Ureter (tissue), 1 donor: ENCODE measurements around the gene SLC12A1. TPM values are rescaled to one million over a fixed set of nuclear protein-coding genes. Genes with fewer than 3 reads are reported as not detected.

ENCODE experiments used
- DNase-seq: peaks from one replicate; pipeline ENCODE4 v3.0.0-alpha.2; 2020; ENCODE audit warnings: low spot score
- total RNA-seq: library from RNA; stranded (reverse); gene quantifications from one replicate; pipeline ENCODE4 v1.2.4, GENCODE V29; 2023
- donor health status: DM: yes; HTN: yes; CAD: no.

The SLC12A1 gene
- total RNA-seq, 1 donor from 2014 or later, result not detected

DNA sequence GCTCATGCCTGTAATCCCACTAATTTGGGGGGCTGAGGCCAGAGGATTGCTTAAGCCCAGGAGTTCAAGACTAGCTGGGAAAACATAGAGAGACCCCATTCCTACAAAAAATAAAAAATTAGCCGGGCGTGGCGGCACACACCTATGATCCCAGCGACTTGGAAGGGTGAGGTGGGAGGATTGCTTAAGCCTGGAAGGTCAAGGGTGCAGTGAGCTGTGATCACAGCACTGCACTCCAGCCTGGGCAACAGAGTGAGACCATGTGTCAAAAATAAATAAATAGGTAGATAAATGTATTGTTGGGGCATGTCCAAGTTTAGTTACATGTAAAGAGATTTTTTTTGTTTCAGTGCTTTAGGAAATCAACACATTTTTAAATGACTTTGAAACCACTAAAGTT, 36.4 kb downstream of the SLC12A1 start:
- no peak for DNase-seq

GRCh38 chr15:48244921-48245320, 38.8 kb downstream of the SLC12A1 start:
- DNase-seq, result no peak

GRCh38 chr15:48248414-48248813, 42.3 kb downstream of the SLC12A1 start:
- no peak for DNase-seq

GRCh38 chr15:48250640-48251076, 44.6 kb downstream of the SLC12A1 start:
- DNase-seq, result no peak

GRCh38 chr15:48253172-48253571, 47.1 kb downstream of the SLC12A1 start:
- DNase-seq, result no peak

GRCh38 chr15:48265135-48265534, 59.0 kb downstream of the SLC12A1 start:
- no peak for DNase-seq

- no peak for DNase-seq
Observed at GRCh38 chr15:48266024-48266689, 60.1 kb downstream of the SLC12A1 start.

GRCh38 chr15:48267766-48268165, 61.7 kb downstream of the SLC12A1 start:
- no peak for DNase-seq

DNA sequence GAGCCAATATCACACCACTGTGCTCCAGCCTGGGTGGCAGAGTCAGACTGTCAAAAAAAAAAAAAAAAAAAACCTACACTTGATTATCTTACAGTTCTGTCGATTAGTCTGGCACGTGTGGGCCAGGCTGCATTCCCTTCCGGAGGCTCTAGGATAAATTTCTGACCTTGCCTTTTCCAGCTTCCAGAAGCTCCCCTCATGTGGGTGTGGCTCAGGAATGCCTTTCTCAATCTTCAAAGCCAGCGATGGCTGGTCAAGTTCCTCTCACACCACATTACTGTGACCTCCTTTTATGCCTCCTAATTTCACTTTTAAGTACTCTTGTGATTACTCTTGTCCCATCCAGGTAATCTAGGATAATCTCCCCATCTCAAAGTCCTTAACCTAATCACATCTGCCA, 66.9 kb downstream of the SLC12A1 start:
- DNase-seq, result no peak

- DNase-seq, result no peak
Observed at GRCh38 chr15:48278666-48279065, 72.6 kb downstream of the SLC12A1 start.

DNA sequence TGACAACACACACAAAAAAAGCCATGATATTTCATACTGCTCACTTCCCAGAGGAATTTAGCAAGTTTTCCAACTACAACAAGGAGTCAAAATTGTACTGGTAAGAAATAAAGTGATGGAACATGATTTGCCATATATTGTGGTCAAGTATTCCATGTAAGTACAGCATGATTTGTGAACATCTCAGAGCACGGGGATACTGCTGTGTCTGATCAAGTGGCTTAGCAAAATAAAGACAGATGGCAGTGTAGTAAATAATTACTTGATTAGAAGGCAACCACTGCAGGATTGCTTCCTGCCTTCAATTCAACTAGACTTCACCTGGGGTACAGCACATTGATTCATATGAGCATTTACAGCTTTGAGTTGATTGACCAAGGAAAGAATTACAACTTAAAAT, 73.5 kb downstream of the SLC12A1 start:
- no peak for DNase-seq

DNA sequence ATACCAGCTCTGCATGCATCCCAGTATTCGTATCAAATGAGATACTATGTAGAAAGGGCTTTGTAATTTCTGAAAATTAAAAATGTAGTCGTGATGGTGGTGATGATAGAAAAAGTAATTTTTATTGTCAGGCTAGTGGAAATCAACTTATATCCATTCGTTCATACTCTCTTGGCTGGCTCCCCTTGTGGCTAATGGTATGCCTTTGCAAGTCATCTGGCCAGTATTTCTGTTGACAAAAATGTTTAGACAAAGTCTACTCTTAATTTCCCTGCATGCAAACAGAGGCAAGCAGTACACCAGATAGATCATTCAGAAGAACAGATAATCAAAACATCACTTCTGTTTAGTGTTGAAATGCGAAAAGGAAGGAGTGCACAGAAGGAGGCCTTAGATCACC, 75.6 kb downstream of the SLC12A1 start:
- no peak for DNase-seq

DNA sequence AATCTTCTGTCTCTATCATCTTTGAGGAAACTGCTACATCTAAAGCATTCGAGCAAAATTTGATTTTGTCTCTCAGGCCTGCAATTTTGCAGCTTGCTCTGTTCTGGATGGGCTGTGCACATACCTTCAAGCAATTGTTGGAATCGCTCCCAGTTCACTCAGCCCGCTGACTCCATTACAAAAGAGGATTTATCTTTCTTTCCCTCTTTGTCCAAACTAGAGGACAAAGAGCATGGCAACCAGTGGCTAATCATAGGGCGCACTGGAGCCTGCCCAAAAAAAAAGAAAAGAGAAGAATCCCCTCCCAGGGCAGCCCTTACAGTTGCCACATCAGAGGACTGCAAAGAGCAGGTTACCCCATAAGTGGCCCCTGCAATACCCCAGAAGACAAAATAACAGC, 76.1 kb downstream of the SLC12A1 start:
- DNase-seq, result no peak

DNA sequence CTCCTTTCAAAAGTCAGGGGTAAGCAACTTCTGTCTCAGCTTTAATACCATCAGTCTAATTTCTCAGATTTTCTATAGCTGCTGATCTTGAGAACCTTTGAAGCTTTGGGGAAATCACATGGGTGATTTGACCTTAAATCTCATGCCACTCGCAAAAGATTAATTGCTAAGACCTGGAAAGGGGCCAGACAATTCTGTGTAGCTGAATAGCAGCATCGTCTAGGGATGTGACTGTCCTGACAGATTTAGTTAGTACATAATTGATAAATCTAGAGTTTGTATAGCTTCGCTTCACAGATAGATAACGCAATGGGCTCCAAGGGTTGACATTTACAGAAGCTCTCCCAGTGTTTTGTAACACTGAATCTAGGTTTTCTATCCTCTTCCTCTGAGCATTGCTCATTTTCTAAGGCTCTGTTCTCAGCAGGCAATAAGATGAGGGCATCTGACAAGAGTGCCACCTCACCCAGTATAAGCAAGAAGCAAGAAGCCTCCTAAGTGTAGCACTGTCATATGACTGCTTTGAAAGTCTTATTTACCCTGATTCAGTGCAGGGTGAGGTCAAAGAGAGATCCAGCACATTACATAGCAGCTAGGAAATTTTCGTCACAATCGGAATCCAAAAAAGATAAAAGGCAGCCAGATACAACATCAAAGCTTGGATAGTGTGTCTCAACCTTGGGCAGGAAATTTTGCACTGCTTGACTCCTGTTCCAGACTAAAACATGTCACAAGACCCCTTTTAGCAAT, 77.5 kb downstream of the SLC12A1 start:
- no peak for DNase-seq

- peak; percentile 78 for DNase-seq
Observed at GRCh38 chr15:48285329-48286214, 79.5 kb downstream of the SLC12A1 start.

GRCh38 chr15:48289628-48290027, 83.5 kb downstream of the SLC12A1 start:
- DNase-seq, result no peak

- no peak for DNase-seq
Observed at GRCh38 chr15:48292458-48292857, 86.4 kb downstream of the SLC12A1 start.

DNA sequence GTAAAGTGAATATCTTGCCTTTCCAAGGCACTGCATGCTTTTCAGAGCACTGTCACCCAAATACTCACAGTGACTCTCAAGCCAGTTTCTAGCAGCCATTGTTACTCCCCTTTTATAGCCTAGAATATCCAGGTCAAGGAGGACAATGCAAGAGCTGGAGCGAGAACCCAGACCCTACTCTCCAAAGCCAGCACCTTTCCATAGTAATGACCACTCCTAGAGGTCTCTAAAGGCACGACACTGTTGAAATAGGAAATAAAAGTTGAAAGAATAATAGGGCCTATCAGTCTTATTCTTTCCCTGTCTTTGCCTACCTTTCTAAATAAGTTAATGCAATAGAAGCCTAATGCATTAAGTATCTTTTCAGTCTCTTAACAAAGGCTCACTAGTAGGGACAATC, 91.6 kb downstream of the SLC12A1 start:
- no peak for DNase-seq

DNA sequence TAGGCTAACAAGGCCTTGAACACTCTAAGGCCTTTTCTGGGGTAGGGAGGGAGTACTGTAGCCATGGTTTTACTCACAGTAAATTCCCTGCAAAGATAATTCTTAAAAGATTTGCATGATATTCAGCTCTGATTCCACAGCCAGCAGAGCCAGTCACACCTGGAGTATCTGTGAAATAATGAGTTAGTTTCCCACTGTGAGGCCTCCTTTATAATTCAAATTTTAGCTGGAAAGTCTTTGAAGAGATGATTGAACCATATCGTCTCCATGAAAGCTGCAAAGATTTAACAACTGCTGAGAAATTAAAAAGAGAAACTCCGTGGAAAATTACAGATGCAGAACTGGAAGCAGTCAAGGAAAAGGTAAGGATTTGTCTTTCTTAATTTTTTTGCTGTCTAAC, 92.8 kb downstream of the SLC12A1 start:
- no peak for DNase-seq

- no peak for DNase-seq
Observed at GRCh38 chr15:48300038-48300437, 93.9 kb downstream of the SLC12A1 start.

DNA sequence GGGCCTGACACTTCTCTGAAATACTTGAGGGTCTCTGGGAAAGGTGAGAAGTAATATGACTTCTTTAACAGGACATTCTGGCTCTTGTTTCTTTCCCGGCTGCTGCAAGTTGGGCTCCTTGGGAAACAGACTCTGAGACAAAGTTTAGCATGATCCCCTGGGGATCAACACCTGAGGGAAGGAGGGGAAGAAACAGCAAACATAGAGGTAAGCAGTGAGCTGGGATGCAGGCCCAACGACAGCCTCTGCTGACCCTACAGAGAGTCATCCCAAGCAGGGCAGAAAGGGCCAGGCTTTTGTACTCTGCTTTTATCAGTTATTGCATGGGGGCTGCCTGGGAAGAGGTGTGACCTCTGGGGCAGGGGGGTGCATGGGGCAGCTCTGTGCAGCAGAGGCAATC, 98.3 kb downstream of the SLC12A1 start:
- no peak for DNase-seq

DNA sequence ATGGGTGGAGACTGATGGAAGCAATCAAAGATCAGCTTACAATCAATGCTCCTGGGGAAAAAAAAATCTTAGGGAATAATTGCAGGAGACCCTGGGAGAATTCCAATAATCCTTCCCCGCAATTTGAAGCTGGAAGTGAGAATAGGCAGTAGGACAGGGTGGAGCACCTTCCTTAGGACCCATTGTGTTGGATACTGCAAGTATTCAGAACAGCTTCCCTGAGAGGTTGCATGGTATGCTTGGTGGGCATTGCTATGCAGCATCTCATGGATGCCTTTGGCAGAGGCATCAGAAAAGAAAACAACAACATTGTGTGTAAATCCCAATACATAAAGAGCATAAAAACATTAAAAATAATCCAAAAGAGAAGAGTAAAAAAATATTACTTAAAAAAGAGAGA, 100.5 kb downstream of the SLC12A1 start:
- no peak for DNase-seq
